Activated T-cell treated with anti-CD3 and anti-CD28 coated beads for 1 hour (primary cell): Measurements from ENCODE around the gene DUOXA2.
"Not testable (repeated sequence)": the region's sequence is repeated elsewhere in the genome, so short reads cannot be mapped to it uniquely, and the experiment has no call there.

Experiments
- DNase-seq: peaks from one replicate; pipeline ENCODE4 v3.0.0-alpha.2; 2020; ENCODE audit warnings: low read depth

DUOXA2 gene

DNA sequence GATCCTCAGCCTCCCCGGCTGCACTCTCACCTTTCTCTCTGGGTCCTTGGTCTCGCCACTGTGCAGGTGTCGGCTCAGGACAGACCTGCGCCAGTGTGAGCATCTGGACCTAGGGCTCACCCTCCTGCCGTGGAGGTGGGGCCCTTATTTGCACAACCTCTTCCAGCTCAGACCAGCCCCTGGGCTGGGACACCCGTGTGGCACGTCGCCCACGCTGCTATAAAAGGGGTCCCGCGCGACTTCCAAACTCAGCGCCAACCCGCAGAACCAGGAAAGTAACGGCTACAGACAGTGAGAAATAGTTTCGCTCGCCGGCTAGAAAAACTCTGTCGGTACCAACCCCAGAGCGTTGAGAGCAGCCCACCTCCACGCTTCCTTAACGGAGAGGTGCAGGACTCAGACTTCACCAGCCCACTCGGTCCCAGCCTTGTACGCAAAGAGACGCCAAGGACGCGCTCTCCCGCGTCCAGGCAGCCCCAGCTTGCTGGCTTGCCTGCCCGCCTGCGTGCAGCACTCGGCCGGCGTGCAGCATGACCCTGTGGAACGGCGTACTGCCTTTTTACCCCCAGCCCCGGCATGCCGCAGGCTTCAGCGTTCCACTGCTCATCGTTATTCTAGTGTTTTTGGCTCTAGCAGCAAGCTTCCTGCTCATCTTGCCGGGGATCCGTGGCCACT, at the start of gene DUOXA2, which contains the start of gene DUOX2:
Gene DUOXA2 (plus strand): TSS at position 251 of the 675 bp plus-strand sequence. CDS start 280 bp downstream, at position 531.
Gene DUOX2 (minus strand): TSS at position 97 of the 675 bp plus-strand sequence. CDS start 761 bp downstream, outside the sequence.
- no peak for DNase-seq

DNA sequence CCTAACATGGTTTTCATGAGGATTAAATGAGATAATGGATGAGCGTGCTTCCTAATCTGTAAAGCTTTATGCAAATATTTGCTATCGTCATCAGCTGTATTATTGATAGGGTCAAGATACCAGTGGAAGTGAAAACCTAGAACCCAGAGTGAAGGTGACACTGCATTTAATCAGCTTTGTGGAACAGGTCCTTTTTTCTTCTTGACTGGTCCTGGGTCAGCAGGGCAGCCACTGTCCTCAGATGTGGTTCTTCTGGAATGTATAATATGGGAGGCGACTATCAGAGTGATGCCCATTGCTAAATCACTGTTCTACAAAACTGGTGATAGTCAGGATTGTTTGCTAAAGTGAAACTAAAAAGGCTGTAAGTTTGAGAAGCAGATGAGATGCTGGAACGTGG, 49.7 kb upstream of the DUOXA2 start:
- no peak for DNase-seq

DNA sequence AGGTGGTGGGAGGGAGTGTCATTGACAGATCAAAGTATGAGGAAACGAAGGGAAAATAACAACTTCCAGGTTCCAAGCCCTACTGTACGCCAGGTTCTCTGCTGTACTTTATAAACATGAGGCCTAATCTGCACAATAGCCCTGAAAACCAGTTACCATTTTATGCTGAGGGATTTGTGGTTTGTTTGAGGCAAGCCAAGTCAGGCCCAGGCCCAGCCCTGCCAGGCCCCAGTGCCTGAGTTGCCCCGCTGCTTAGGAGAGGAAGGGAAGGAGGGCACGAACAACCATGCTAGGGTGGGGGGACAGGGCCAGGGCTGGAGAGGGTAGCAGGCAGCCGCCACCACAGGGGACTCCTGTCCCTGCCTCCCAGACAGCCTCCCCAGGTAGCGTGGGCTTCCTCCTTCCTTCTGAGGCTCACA, 44.2 kb upstream of the DUOXA2 start:
- not testable (repeated sequence) for DNase-seq

DNA sequence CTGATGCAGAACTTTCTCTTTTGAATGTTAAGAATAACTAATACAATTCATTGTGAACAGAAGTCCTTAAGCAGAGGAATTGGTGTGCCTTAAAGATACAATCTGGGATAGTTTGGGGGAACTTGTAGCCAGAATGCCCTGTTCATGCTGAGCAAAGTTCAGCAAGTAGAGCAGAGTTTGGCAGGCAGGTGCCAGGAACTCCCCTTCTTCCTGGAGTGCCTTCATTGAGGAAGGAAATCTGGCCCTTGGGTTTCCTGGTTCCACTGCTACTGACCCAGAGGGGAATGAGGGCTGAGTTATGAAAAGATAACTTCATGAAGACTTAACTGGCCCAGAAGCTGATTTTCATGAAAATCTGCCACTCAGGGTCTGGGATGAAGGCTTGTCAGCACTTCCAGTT, 40.5 kb upstream of the DUOXA2 start:
- not testable (repeated sequence) for DNase-seq

DNA sequence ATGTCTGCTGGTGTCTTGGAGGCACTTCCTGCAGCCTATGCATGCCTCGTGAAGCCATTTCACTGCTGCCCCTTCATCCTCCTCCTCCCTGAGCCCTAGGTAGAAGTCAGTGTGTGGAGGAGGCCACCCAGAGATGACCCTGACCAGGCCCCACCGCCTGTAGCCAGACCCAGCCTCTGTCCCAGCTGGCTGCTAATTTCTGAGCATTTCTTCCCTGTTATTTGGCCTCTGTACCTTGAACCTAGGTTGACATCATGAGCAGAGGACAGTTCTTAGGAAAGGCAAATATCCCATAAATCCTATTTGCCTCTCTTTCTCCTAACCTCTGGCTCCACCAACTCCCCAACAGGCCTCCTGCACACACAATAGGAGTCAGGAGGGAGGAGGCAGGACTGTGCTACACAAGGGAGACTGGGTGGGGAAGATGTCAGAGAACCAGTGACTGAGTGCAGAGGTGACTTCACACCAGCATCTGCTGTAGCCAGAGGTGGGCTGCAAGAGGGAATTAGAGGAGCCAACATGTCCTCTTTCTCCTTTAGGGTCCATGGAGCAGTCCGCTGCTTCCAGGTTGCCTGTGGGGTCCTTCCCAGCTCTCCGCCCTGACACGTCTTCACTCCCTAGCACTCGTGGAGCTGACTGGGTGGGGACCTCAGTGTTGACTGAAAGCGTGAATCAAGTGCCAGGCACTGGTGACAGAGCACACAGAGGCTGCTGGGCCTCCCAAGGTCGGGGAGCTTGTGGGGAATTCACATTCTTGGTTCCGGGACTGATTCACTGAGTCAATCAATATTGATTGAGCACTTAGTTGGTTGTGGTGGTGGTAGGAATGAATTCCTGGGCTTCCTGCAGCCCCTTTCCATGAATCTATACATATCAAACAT, 38.4 kb upstream of the DUOXA2 start:
- not testable (repeated sequence) for DNase-seq

DNA sequence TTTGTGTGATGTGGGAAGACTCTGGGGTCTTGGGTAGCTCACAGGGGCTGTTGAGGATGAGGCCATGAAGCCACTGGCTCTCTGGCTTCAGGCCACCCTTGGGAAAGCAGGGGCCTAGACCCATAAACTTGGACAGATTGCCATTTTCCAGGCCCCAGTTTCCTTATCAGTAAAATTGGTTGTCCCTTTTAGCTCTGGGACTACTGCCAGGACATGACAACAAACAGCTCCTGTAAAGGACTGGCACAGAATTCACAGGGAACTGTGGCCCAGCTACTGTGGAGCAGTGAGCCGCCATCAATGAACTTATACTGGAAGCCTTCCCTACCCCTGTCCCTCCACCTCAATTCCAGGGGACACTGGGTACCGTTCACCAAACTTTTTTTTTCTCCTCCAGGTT, 36.7 kb upstream of the DUOXA2 start:
- DNase-seq = not testable (repeated sequence)

DNA sequence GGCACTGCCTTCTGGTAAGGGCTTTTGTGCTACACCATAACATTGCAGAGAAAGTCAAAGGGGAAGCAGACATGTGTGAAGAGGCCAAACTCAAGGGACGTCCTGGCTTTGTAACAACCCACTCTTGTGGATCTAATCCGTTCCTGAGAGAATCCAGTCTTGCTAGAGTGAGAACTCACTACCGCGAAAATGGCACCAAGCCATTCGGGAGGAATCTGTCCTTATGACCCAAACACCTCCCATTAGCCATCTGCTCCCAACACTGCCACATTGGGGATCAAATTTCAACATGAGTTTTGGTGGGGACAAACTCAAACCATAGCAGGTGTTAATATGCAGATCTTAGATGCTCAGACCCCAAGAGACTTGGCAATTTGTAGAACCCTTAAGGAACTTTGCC, 34.9 kb upstream of the DUOXA2 start:
- not testable (repeated sequence) for DNase-seq

DNA sequence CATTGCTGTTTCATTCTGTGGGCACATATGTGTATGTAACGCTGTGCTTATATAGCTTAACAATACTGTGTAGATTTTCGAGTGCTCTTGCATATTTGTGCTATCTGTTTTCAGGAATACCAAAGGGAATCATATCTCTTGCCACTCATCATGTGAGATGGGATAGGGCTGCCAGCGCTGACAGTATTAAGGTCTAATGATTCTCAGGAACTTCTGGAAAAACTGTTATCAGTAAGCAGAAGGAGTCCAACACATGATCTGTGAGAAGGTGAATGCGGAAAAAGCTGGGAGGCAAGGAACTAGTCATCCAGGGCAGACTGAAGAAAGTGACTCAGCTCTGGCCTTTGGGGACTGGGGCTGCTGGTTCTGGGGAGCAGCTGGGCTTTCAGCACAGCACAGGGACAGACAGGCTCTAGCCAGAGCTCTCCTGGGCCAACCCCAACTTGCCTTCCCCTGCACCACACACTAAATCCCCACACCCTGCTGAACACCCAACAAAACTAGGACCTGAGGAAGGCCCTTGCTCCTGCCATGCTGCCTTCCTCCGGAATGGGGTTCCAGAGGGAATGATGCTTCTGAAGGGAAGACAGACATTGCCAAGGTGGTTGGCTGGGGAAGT, 34.4 kb upstream of the DUOXA2 start:
- not testable (repeated sequence) for DNase-seq

DNA sequence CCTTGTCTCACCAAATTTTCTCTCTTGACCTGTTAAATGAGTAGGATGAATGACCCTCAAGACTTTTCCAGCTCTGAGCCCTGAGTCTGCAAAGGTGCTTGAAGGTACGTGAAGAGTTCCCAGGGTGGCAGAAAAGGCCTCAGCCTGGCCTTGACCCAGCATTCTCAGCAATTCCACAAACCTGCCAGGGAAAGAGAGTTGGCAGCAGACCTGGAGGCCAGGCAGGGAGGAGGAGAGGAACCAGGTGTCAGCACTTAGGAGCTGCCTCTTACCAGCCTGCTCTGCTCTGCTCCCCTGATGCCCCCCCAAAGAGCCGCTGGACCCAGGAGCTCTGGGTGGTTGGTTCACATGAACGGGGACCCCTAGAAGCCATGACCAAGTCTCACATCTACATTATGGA, 33.5 kb upstream of the DUOXA2 start:
- DNase-seq = not testable (repeated sequence)

DNA sequence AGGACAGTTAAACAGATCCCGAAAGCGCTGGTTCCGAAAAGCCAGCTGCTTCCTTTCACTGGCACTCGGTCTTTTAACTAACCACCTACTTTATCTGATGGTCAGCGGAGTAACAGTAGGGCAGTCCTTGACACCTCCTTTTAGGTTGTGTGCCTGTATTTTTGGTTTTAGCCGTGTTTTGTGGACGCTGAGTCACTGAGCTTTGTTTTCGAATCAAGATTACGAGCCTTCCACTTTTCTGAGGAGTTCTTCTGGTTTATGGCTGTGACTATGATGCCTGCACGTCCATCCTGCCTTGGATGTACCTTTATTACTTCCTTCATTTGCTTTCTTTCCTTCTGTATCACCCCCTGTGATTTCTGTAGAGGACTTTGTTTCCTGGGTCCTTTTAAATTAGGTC, 31.7 kb upstream of the DUOXA2 start:
- DNase-seq = not testable (repeated sequence)

DNA sequence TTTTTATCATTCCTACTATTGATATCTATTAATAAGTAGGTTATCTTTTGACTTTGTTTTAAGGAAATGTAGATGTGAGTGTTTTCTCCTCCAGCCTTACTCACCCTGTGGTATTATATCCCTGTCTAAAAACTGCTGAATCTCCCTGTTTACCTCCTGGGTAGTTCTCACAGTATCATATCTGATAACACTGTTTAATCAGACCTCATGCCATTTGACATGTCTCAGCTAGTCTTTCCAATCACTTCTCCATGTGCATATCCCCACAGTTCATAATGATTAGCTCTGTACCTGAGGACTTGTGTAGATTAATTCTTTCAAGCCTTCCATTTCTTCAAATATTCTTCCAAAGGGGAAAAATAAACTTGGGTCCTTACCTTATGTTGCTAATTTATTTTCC, 30.9 kb upstream of the DUOXA2 start:
- no peak for DNase-seq

DNA sequence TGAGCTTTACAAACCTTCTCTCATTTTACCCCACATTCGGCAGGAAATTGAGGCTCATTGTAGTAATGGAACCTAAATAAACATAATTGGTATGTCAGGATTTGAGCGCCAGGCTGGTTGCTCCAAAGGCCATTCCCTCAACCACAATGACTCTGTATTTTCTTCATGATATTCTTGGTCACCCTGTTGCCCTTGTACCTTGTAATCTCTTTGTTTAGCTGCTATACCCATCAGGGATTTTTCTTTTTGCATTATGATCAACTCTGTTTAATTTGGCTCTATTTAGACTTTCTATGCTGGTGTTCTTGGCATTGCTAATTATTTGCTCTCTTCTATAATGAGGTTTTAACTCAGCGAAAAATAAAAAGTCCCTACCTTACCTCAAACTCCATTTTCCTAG, 30.0 kb upstream of the DUOXA2 start:
- DNase-seq = no peak

DNA sequence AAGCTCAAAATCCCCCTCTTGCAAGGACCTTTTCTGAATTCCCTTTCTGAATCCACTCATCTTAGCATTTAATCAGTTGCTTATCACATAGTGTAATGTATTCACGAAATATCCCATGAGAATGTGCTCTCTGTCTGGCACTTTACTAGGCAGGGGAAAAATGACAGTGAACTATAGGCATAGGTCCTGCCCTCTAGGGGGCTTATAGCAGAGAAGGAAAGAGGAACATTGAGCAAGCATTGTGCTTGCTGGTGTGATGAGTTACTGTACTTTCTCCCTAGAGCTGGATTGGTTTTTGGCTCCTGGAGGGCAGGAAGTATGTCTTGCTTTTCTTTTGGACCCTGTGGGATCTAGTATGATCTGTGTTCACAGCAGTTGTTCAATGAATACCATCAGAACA, 26.6 kb upstream of the DUOXA2 start:
- DNase-seq = no peak

DNA sequence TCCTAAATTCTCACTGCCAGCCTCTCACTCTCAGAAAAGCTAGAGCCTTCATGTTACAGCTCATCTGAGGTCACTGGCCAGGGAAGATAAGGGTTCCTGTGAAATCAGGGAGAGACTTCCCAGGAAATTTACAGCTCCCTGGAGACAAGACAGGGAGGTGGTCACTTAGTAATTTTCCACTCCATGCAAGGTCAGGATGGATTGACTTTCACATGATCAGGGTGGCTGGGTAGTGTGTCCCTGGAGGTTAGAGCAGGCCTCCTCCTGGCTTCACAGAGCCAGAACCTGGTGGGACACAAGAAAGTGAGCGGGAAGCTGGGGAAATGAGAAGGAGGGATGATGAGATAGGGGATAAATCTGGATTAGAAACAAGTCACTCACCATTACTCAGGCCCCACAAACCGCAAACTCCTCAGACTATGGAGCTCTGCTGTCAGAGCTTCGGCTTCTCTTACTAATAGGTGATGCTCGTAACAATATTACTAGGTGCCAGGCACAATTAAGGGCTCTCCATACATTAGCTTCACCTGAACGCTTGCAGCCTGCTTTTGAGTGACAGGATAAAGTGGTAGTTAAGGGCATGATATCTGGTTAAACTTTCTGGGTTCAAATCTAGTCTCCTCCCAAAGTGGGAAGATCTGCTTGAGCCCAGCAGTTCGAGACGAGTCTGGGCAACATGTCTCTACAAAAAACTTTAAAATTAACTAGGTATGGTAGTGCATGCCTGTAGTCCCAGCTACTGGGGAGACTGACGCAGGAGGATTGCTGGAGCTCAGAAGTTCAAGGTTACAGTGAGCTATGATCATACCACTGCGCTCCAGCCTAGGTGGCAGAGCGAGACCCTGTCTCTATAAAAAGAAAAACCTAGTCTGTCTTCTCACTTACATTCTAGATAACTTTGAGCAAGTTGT, 25.1 kb upstream of the DUOXA2 start:
- DNase-seq = no peak

DNA sequence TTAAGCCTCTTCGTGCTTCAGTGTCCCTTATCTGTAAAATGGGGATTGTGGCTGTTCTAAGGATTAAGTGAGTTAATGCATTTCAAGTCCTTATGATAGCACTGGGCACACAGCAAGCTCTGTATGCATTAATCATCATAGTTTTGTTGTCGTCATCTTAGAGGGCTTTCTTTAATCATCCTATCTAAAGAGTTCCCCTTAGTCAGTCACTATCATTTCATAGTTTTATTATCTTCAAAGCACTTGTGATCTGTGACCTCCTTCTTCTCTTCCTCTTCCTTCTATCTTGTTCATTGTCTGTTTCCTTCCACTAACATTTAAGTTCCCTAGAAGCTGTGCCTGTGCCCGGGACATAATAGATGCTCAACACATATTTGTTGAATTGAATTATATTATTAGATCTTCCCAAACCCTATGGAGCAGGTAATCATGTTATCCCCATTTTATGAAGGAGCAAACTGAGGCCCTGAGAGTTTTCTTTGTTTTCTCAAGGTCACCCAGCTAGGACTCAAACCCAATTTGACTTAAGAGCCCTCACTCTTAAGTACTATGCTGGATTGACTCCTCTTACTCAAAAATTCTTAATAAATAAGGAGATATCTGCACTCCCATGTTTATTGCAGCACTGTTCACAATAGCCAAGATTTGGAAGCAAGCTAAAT, 24.3 kb upstream of the DUOXA2 start:
- DNase-seq = no peak

DNA sequence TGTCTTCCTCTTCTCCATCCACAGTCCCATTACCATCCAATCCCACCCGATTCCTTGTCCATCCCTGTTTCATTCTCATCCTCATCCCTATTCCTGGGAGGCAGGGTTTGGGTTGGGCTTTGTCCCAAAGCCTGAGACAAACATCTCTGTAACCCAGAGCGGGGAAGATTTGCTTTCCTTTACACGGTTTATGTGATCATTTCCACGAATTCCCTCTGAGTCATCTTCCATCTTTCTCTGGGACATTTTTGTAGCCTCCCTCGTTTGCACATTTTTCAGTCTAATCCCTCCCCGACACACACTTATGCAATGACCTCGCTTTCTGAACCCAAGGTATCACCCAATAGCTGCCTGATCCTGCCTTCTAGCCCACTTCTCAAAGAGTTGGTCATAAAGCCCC, 23.0 kb upstream of the DUOXA2 start:
- no peak for DNase-seq

DNA sequence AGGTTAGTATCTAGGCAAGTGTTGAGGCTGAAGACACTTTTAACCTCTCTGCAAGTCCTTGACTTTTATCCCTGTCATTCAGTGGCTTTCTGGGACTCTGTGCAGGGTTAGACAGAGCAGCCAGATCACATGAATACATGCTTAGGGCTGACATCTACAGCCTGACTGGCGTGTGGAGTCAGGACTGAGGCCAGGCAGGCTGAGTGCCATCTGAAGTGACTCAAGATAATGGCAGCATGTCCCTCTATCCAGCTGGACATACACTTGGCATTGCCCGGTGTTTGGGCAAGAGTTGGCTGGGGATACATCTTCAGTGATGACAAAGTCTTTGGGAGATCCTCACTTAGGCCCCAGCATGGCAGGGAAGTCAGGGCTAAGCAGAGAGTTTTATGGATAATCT, 22.6 kb upstream of the DUOXA2 start:
- DNase-seq = no peak

DNA sequence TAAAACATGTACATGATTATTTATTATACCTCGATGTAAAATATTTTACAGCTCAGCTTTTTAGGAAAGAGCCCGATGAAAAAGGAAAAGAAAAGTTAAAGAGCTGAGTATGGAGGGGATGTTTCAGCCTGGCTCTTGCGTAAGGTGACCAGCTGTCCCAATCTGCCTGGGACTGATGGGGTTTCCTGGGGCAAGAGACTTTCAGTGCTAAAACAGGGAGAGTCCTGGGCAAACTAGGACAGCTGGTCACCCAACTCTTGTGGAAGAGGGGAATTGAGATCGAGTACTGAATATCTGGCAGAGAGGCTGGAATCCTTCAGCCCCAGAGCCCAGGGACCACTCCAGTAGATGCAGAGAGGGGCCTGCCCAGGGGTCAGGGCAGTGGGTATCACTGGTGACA, 21.1 kb upstream of the DUOXA2 start:
- no peak for DNase-seq

DNA sequence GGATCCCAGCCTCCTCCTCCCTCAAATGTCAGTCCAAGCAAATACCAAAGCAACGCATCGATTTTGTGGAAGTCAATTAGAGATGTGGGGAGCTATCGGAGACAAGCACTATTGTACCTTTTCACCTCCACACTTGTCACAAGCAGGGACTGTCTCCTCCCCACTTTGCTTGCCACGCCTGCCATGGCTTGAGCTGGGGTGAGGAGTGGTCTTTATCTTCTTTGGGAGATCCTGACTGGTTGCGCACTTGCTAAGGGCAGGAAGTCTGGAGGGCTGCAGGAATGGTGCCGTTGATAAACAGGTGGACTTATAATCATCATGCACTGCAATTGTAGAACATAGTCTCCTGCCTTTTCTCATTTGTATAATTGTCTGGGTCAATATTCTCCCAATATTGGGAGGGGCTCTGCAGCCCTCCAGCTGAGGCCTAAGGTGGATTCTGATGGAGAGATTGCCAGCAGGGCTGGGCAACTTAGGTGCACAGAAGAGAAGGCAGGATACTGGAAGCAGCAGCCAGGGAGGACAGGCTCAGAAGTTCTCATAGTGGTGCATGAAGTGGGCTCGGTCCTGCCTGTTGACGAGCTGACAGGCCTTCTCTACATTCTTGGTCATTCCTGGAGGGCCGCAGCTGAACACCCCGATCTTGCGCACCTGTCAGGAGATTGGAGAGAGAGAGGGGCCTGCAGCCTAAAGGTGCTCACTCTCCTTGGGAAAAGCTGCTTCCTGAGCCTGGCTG, 20.3 kb upstream of the DUOXA2 start:
- DNase-seq = no peak

DNA sequence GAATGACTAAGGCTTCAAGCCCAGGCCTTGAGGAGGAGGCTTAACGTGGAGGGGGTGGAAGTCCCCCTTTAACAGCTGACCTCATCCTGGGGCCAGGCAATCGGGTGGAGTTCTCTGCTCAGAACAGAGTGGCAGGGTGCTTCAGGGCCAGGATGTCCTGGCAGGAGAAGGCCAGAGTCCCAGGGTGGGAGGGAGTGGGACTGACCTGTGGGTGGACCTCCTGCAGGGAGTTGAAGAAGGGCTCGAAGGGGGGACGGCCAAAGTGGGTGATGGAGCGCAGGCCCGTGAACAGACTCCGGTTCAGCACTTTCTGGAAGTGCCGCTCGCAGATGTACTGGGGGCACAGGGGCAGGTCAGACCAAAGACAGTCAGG, 19.8 kb upstream of the DUOXA2 start:
- DNase-seq = no peak

DNA sequence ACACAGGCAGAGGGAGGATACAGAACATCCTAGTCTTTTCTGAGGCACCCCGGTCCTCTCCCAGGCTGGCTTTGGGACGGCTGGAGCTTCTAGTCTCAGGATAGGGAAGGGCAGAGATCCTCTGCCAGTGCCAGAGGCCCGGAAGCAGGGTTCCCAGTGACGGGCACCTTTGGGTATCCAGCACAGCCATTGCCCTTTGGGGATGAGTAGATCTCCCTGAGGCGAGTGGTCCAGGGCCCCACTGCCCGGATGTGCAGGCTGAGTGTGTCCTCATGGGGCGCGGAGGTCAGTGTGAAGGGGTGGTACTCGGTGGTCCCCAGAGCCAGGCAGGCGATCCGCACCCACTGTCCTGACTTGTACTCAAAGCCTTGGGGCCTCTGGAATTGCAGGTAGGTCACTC, 18.5 kb upstream of the DUOXA2 start:
- DNase-seq = no peak
